Ishikawa (cell line): ENCODE measurements around the gene RASGEF1C.

Experiments
- CEBPB ChIP-seq: IDR thresholded peaks from 2 replicates; pipeline ENCODE4 v1.6.1; 2012
- EGR1 ChIP-seq: IDR thresholded peaks from 2 replicates; pipeline ENCODE4 v1.6.1; 2012
- EP300 ChIP-seq: IDR thresholded peaks from 2 replicates; pipeline ENCODE4 v1.6.1; 2012; ENCODE audit warnings: borderline replicate concordance
- RAD21 ChIP-seq: IDR thresholded peaks from 2 replicates; pipeline ENCODE4 v1.6.1; 2012; ENCODE audit warnings: low read depth
- TF ChIP-seq, protein P1 (sequence below): IDR thresholded peaks from 2 replicates; pipeline ENCODE4 v1.6.1; 2012
- TF ChIP-seq, protein P2 (sequence below): IDR thresholded peaks from 2 replicates; pipeline ENCODE4 v1.6.1; 2012; ENCODE audit warnings: low read depth, mild to moderate bottlenecking

DNA sequence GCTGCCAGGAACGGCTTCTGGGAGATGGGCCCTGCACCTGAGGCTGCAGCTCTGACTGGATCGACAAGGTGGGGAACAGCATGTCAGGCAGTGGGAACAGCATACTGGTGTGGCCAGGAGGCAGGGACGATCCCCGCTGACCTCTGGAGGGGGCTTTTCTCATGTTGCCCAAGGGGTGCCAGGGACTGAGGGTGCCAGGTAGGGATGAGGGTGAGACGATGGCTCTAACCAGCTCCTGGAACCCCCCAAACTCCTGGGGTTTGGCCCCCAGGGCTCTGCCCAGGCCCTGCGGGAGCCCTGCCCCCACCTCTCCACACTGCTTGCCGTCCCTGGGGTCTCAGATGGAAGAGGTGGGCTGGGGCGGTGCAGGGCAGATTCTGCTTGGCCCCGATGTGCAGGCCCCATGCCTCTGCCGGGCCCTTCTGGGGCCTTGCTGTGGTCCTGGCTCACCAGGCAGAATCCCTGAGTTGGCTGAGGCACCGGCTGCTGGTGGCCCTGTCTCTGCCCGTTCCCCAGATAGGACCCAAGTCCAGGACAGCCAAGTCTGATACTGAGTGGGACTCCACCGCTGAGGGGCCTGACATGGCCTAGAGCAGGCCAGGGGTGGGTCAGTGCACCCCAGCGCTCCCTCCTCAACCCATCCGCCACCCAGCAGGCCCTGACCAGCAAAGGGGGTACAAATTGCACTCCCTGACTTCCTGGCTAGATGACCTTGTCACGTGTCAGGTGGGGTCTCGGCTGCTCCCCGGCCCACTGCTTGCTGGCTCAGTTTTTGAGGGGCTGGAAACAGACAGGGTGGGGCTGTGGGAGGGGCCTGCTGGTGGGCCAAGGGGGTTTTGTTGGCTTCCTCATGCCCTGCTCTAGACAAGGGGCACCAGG is 109.0 kb downstream of the RASGEF1C start:
- TF ChIP-seq EGR1 (no peak), EP300 (no peak), RAD21 (no peak), CEBPB (no peak)
- TF ChIP-seq, protein P1, sequence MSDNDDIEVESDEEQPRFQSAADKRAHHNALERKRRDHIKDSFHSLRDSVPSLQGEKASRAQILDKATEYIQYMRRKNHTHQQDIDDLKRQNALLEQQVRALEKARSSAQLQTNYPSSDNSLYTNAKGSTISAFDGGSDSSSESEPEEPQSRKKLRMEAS, result no peak
- TF ChIP-seq, protein P2, sequence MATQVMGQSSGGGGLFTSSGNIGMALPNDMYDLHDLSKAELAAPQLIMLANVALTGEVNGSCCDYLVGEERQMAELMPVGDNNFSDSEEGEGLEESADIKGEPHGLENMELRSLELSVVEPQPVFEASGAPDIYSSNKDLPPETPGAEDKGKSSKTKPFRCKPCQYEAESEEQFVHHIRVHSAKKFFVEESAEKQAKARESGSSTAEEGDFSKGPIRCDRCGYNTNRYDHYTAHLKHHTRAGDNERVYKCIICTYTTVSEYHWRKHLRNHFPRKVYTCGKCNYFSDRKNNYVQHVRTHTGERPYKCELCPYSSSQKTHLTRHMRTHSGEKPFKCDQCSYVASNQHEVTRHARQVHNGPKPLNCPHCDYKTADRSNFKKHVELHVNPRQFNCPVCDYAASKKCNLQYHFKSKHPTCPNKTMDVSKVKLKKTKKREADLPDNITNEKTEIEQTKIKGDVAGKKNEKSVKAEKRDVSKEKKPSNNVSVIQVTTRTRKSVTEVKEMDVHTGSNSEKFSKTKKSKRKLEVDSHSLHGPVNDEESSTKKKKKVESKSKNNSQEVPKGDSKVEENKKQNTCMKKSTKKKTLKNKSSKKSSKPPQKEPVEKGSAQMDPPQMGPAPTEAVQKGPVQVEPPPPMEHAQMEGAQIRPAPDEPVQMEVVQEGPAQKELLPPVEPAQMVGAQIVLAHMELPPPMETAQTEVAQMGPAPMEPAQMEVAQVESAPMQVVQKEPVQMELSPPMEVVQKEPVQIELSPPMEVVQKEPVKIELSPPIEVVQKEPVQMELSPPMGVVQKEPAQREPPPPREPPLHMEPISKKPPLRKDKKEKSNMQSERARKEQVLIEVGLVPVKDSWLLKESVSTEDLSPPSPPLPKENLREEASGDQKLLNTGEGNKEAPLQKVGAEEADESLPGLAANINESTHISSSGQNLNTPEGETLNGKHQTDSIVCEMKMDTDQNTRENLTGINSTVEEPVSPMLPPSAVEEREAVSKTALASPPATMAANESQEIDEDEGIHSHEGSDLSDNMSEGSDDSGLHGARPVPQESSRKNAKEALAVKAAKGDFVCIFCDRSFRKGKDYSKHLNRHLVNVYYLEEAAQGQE, result no peak
